ENCODE data around the gene EIF3D. TPM values are rescaled to one million over a fixed set of nuclear protein-coding genes. Genes with fewer than 3 reads are reported as not detected.

The EIF3D gene
- total and polyA plus RNA-seq, 9 of the 15 experiments (the other 6 are each of a cell fraction or from before 2014, with no cell fraction given) = 191 to 422 (median 279) TPM

DNA sequence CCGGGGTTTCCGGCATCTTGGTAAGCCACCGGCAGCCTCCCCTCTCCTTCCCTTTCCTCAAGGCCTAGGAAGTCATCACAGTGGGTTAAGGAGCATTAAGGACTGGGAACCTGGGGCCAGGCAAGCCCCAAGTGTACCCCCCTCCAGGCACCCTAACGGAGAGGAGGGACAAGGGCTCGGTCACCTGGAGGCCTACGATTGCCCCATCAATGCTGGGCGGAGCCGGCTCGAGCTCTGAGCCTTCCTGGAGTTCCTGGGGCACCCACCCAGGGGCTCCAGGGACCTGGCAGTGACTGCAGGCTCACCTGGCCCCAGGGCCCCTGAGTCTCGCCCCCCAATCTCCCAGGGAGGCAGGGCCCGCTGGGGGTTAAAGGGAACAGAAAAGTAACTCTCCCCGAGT, 34.5 kb upstream of the EIF3D start (continued):
- TF ChIP-seq, protein P1, sequence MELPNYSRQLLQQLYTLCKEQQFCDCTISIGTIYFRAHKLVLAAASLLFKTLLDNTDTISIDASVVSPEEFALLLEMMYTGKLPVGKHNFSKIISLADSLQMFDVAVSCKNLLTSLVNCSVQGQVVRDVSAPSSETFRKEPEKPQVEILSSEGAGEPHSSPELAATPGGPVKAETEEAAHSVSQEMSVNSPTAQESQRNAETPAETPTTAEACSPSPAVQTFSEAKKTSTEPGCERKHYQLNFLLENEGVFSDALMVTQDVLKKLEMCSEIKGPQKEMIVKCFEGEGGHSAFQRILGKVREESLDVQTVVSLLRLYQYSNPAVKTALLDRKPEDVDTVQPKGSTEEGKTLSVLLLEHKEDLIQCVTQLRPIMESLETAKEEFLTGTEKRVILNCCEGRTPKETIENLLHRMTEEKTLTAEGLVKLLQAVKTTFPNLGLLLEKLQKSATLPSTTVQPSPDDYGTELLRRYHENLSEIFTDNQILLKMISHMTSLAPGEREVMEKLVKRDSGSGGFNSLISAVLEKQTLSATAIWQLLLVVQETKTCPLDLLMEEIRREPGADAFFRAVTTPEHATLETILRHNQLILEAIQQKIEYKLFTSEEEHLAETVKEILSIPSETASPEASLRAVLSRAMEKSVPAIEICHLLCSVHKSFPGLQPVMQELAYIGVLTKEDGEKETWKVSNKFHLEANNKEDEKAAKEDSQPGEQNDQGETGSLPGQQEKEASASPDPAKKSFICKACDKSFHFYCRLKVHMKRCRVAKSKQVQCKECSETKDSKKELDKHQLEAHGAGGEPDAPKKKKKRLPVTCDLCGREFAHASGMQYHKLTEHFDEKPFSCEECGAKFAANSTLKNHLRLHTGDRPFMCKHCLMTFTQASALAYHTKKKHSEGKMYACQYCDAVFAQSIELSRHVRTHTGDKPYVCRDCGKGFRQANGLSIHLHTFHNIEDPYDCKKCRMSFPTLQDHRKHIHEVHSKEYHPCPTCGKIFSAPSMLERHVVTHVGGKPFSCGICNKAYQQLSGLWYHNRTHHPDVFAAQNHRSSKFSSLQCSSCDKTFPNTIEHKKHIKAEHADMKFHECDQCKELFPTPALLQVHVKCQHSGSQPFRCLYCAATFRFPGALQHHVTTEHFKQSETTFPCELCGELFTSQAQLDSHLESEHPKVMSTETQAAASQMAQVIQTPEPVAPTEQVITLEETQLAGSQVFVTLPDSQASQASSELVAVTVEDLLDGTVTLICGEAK (IDR thresholded peaks at IDR 0.05) = no peak
- TF ChIP-seq, protein P1 (CRISPR knock-in tag; IDR thresholded peaks at IDR 0.05) = no peak
- TF ChIP-seq, protein P2, sequence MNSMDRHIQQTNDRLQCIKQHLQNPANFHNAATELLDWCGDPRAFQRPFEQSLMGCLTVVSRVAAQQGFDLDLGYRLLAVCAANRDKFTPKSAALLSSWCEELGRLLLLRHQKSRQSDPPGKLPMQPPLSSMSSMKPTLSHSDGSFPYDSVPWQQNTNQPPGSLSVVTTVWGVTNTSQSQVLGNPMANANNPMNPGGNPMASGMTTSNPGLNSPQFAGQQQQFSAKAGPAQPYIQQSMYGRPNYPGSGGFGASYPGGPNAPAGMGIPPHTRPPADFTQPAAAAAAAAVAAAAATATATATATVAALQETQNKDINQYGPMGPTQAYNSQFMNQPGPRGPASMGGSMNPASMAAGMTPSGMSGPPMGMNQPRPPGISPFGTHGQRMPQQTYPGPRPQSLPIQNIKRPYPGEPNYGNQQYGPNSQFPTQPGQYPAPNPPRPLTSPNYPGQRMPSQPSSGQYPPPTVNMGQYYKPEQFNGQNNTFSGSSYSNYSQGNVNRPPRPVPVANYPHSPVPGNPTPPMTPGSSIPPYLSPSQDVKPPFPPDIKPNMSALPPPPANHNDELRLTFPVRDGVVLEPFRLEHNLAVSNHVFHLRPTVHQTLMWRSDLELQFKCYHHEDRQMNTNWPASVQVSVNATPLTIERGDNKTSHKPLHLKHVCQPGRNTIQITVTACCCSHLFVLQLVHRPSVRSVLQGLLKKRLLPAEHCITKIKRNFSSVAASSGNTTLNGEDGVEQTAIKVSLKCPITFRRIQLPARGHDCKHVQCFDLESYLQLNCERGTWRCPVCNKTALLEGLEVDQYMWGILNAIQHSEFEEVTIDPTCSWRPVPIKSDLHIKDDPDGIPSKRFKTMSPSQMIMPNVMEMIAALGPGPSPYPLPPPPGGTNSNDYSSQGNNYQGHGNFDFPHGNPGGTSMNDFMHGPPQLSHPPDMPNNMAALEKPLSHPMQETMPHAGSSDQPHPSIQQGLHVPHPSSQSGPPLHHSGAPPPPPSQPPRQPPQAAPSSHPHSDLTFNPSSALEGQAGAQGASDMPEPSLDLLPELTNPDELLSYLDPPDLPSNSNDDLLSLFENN (IDR thresholded peaks at IDR 0.05; ENCODE audit: low read depth in 2 of 2, low read length in 2 of 2) = no peak
- TF ChIP-seq TAF1 (IDR thresholded peaks at IDR 0.05; ENCODE audit: control insufficient read depth, extremely low read depth, insufficient read depth, low read length, severe bottlenecking) = no peak
- TF ChIP-seq NELFE (IDR thresholded peaks at IDR 0.05; ENCODE audit: insufficient read depth, insufficient read length) = no peak

All from K562 (cell line).